T1000 (cell line): ENCODE results near the gene SORCS2.

Source experiments
- DNase-seq: peaks from one replicate; lab custom pipeline; 2025; ENCODE audit warnings: mixed read lengths; lab: John Stamatoyannopoulos, UW

SORCS2 gene

DNA sequence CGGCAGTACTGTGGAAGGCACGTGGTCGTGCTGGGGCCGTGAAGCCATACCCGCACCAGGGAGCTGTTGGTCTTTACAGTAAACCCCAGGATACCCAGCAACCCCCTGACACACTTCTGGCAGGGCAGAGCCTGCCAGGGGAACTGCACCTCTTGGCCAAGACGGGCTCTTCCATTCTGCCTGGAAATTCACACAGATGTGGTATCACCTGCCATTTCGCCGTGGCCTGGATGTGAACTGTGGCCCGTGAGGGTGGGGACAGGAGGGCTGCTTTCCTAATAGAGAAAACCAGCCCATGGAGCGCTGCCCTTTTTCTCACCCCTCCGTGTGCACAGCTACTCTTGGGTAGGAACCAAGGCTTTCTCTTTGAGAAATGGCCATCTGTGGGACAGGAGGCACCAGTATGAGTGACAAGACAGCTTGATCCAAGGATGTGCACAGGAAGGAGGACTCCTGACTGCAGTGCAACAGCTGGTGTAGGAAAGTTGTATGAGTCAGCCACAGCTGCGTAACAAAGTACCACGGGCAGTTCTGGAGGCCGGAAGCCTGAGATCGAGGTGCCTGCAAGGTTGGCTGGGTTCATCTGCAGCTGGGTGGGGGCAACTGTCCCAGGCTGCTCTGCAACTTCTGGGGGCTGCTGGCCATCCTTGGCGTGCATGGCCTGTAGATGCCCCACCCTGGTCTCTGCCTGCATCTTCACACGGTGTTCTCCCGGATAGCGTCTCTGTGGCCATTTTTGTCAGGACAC is 146.7 kb downstream of the SORCS2 start:
- DNase-seq = no peak

GRCh38 chr4:7339751-7340552 is 147.6 kb downstream of the SORCS2 start:
- no peak for DNase-seq

DNA sequence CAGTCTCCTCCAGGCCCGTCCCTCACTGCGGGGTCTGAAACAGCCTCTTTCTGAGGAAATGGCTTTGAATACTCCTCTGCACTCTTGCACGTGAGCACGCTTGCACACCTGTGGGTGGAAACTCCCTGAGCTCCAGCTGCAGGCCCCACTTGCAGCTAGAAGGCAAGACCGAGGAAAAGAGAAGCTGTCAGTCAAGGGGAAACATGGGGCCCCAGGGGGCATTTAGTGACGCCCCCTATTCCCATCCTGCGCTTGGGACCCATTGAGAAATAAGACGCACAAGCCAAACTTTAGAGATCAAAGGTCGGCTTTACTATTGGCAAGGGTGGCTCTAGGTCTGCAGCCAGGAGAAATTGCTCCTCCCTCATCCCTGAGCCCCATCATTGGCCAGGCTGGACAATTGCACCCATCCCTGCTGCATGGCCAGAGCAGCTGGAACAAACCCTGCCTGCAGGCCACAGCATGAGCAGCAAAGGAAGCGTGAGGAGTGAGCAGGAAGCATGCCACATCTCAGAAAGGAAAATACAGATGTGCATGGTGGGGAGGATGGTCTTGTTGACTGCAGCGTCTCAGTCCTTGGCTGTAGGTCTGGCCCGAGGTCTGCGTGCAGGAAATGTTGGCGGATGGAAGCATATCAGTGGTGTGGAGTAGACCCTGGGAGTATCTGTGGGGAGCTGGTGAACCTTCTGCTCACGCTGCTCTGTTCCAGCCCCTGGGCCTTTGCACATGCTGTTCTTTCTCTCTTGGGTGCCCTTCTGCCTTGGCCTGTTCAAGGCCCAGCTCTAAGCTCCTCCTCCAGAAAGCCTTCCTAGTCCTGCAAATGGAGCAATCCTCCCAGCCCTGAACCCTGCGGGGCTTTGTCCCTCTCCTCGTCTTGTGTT is 148.5 kb downstream of the SORCS2 start:
- no peak for DNase-seq

DNA sequence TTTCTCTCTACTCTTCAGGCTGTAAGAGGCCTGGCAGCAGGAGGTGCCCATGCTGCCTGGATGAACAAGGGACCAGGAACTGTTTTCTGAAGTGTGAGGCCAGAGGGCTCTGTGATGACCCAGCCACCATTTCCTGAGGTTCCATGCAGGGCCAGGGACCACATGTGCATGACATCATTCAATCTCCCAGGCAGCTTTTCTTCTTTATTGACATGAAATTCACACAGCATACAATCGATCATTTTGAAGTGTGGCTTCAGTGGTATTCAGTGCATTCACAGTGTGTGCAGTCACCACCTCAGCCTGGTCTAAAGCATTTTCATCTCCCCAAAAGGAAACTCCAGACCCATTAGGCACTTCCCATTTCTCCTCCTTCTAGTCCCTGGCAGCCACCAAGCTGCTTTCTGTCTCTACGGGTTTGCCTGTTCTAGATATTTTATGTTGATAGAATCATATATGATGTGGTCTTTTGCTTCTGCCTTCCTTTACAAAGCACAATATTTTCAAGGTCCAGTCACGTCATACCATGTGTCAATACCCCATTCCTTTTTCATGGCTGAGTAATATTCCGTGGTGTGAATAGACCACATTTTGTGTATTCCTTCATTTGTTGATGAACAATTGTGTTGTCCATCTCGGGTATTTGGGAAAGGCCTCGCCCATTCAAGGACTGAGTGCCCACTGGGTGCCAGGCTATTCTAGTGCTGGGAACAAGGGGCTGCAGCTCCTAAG is 149.3 kb downstream of the SORCS2 start:
- no peak for DNase-seq

- no peak for DNase-seq
Measured at GRCh38 chr4:7342223-7343080, 150.1 kb downstream of the SORCS2 start.

DNA sequence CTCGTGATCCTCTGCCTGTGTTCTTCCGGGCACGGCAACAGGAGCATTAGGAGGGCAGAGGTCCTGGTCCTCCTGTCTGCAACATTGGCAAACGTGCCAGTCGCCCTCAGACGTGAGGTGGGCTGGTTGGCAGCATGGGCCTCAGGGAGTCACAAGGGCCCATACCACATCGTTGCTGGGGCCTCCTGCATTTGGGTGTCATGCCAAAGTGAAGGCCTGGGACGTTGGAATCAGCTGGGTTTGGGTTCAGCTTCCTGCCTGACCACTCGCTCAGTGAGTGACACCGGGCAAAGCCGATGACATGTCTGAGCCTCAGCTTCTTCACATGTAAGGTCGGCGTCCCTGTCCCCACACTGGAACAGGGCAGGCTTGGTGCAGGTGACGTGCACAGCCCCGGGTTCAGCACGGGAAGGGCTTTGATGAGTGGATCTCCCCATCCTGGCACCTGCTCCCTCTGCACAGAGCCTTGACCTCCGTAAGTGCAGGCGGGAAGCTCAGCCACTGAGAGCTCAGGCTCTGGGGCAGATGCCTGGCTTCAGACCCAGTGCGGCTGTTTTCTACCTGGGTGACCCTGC is 150.8 kb downstream of the SORCS2 start:
- no peak for DNase-seq

- DNase-seq = no peak
Measured at GRCh38 chr4:7343950-7344349, 151.6 kb downstream of the SORCS2 start.

DNA sequence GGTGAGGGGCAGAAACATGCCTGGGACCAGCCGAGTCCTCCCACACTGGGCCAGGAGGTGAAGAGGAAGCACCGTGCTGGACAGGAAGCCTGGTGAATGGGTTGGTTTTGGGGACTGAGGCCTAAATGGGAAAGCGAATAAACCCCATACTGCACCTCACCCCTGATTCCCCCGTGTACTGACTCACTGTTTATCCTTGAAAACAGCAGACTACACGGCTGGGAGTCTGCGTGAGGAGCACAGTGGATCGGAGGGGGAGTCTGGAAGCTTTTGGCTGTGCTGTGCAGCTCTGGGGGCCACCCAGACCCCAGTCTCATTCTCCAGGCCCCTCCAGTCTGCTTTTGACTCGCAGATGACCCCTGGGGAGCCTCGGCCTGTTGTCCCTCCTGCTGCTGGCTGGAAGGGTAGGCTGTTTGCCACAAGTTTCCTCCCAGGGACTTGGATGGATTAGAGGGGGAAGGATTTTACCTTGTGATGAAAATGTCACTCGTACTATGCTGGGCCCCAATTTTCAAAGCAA is 152.4 kb downstream of the SORCS2 start:
- no peak for DNase-seq

DNA sequence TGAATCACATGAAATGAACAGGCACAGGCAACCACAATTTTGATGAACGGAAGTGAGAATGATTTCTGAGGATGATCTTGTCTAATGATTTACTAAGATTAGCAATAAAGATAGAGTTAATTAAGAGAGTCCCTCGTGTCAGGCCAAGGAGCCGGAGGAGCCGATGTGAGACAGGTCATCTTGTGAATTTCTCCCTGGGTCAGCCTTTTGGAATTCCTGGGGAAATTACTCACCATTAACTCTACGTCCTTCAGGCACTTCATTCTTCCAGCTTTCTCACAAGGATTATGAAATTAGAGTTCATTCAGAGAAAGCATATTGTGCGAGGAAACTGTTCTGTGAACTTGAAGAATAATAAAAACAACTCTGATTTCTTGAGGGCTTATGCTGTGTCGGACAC is 155.6 kb downstream of the SORCS2 start:
- DNase-seq = no peak

GRCh38 chr4:7348946-7349900 is 156.9 kb downstream of the SORCS2 start:
- DNase-seq = no peak

DNA sequence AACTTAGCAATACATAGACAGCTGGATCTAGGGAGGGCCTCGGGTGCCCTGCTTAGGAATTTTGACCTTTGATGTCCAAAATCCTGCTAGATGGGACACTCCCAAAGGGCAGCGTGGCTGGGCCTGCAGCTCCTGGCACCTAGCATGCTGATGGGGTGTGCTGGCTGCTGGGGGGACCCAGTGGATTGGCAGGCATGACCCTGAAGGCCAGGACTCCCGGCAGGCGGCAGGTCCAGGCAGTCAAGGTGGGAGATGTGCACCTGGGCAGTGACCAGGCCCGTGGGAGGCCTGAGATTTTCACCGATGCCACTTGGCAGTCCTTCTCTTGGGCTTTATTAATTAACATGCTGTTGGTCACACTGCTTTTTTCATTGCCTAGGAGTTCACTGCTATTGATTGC is 158.1 kb downstream of the SORCS2 start:
- no peak for DNase-seq

- DNase-seq = no peak
Measured at GRCh38 chr4:7351014-7351413, 158.7 kb downstream of the SORCS2 start.

DNA sequence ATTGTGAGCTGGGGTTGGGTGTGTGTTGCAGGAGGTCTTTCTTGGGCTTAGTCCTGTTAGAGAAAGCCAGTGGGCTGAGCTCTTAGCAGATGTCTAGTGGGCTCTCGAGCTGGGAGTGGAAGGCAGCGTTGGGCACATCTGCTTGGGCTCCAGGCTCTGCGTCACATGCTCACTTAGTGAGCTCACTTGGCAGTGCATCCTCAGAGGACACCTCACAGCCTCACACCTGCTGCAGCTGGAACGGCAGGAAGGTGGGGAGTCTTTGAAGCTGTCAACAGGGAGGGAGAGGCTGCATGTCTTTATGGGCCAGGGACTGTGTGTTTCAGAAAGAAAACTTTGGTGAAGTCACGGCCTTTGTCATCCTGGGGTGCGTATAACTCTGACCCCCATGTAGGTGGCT is 160.1 kb downstream of the SORCS2 start:
- no peak for DNase-seq

DNA sequence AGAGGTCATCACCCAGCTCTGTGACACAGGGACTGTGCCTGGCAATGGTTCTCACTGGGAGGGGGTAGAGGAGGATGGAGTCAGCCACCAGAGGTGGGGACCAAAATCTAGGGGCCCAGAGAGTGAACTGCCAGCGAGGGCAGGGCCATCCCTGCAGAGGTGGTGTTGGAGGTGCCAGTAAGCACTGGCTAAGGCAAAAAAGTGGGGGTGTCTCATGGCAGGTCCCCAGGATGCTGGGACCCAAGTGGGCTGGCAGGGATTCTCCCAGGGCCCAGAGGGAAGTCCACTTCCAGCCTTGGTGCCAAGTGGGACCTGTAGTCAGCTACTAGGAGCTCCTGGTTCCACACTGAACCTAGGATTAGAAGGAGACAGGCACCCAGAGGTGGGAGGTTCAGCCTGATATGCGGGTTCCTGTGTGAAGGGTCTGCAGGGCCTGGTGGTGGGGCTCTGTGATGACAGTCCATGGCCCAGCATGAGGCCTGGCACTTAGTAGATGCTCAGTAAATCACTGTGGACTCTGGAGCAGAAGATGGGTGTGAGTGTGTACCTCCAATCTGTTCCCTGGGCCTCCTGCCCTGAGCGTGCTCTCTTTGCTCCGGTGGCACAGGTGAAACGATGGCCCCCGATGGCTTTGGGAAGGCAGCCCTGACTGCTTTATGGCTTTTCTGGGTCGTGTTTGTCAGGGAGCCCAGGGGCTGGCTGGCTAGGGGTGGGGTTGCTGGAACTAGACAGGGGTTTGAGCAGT is 160.9 kb downstream of the SORCS2 start:
- DNase-seq = no peak

- DNase-seq = no peak
Measured at GRCh38 chr4:7353846-7354610, 161.7 kb downstream of the SORCS2 start.

GRCh38 chr4:7354927-7355326 is 162.6 kb downstream of the SORCS2 start:
- DNase-seq = no peak

DNA sequence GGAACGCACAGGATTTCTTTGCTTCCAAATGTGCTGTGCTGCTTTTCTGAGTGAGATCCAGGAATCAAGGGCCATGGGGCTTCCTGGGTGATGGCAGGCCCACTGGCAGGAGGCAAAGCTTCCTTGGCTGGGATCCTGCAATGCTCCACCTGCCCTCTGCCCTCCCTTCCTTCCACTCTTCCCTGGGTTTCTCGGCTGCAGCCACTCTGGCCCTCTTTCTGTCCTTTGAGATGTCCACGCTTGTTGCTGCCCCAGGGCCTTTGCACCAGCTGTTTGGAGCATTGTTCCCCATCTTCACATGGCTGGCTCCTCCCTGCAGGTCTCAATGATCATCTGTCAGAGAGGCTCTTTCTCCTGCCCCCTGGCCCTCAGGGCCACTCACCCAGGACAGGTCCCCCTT is 163.5 kb downstream of the SORCS2 start:
- DNase-seq = no peak
